Measurements from ENCODE around the gene GPR155.

- TF ChIP-seq CTCF (conservative IDR thresholded peaks at IDR 0.05) (no peak), ZFX (IDR thresholded peaks at IDR 0.05) (no peak)
Observed at GRCh38 chr2:174431902-174432301, 54.9 kb downstream of the GPR155 start.

All from C4-2B (cell line).